ENCODE measurements around the gene CSH2. TPM values are rescaled to one million over a fixed set of nuclear protein-coding genes. Genes with fewer than 3 reads are reported as not detected.

Gene CSH2
- total RNA-seq, 2 donors from 2014 or later = not detected

GRCh38 chr17:63835167-63835720 is 38.2 kb downstream of the CSH2 start:
- Histone ChIP-seq H3K27ac (no peak overlapping the region), H3K4me1 (peaks cover 9% of the 10 kb centered on the region), H3K4me3 (no peak overlapping the region), H3K36me3 (peaks cover 29% of the 10 kb centered on the region), H3K9me3 (no peaks in the 10 kb centered on the region), H3K9ac (ENCODE audit: low read depth in 2 of 2, low read length in 2 of 2) (no peak overlapping the region), H3K27me3 (no peaks in the 10 kb centered on the region)
- intact Hi-C loops (cut with DNase I) = loop anchor here (10.0 kb wide), 1 partner anchor 210 kb away; the partner anchor contains the start of gene MAP3K3
- DNase-seq = no peak
- TF ChIP-seq CTCF (IDR thresholded peaks at IDR 0.05) = no peak

- no peak for DNase-seq
- peak; percentile 20 for TF ChIP-seq CTCF (IDR thresholded peaks at IDR 0.05)
- Histone ChIP-seq H3K36me3 (peaks cover 32% of the 10 kb centered on the region), H3K4me3 (no peak overlapping the region), H3K27me3 (no peaks in the 10 kb centered on the region), H3K9me3 (no peaks in the 10 kb centered on the region), H3K27ac (no peak overlapping the region), H3K9ac (ENCODE audit: low read depth in 2 of 2, low read length in 2 of 2) (peak overlapping the region in 1 of 2 donors; percentile 30), H3K4me1 (peaks cover 7% of the 10 kb centered on the region)
- intact Hi-C loops (cut with DNase I) = loop anchor here (10.0 kb wide), 1 partner anchor 210 kb away; the partner anchor contains the start of gene MAP3K3
These were observed 38.9 kb downstream of the CSH2 start for GRCh38 chr17:63834431-63835166.

- Histone ChIP-seq H3K36me3 (peaks cover 36% of the 10 kb centered on the region), H3K27ac (no peak overlapping the region), H3K9ac (ENCODE audit: low read depth in 2 of 2, low read length in 2 of 2) (no peak overlapping the region), H3K9me3 (no peaks in the 10 kb centered on the region), H3K4me1 (peaks cover 5% of the 10 kb centered on the region), H3K4me3 (no peak overlapping the region), H3K27me3 (no peaks in the 10 kb centered on the region)
- TF ChIP-seq CTCF (IDR thresholded peaks at IDR 0.05) = no peak
- no peak for DNase-seq
- intact Hi-C loops (cut with DNase I) = loop anchor here (10.0 kb wide), 1 partner anchor 209 kb away; the partner anchor contains the start of gene MAP3K3
These were observed 39.6 kb downstream of the CSH2 start for GRCh38 chr17:63833741-63834373.

GRCh38 chr17:63833026-63833740 is 40.3 kb downstream of the CSH2 start:
- Histone ChIP-seq H3K9me3 (no peaks in the 10 kb centered on the region), H3K9ac (ENCODE audit: low read depth in 2 of 2, low read length in 2 of 2) (no peak overlapping the region), H3K4me3 (no peak overlapping the region), H3K36me3 (peaks cover 36% of the 10 kb centered on the region), H3K27ac (no peak overlapping the region), H3K27me3 (no peaks in the 10 kb centered on the region), H3K4me1 (peaks cover 11% of the 10 kb centered on the region)
- no peak for TF ChIP-seq CTCF (IDR thresholded peaks at IDR 0.05)
- DNase-seq = no peak
- intact Hi-C loops (cut with DNase I) = loop anchor here (10.0 kb wide), 1 partner anchor 208 kb away; the partner anchor contains the start of gene MAP3K3

DNA sequence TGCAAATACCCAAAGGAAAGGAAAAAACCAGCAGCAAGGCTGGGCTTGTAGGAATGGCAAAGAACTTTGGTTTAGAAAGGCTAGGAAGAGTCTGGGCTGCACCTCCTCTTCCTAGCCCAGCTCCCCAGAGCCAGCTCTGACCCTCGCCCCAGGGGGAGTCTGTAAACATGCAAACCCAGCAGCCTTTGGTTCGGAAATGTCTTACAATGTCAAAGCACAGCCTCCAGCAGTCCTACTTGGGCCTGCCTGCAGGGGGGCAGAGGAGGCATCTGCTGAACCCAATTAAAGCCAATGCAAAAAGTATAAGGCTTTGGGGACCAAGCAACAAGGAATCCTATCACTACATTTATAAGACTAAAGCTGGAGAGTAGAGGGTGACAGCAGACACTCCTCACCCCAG is 41.0 kb downstream of the CSH2 start:
- no peak for TF ChIP-seq CTCF (IDR thresholded peaks at IDR 0.05)
- H3K9me3 ChIP-seq = no peaks in the 10 kb centered on the region
- no peak overlapping the region for H3K9ac ChIP-seq (ENCODE audit: low read depth in 2 of 2, low read length in 2 of 2)
- no peaks in the 10 kb centered on the region for H3K27me3 ChIP-seq
- H3K4me3 ChIP-seq = no peak overlapping the region
- peaks cover 36% of the 10 kb centered on the region for H3K36me3 ChIP-seq
- intact Hi-C loops (cut with DNase I) = loop anchor here (10.0 kb wide), 1 partner anchor 208 kb away; the partner anchor contains the start of gene MAP3K3
- DNase-seq = no peak
- peaks cover 11% of the 10 kb centered on the region for H3K4me1 ChIP-seq
- H3K27ac ChIP-seq = no peak overlapping the region
